HG03060 (cell line): Measurements from ENCODE around the gene PPP1R9A.

ENCODE experiments used
- ATAC-seq: cut with Tn5 transposase; IDR thresholded peaks from one replicate; pipeline ENCODE4 v1.9.1; 2021; ENCODE audit warnings: low read depth, moderate number of reproducible peaks; ENCODE audit not compliant: unreplicated experiment

PPP1R9A gene

DNA sequence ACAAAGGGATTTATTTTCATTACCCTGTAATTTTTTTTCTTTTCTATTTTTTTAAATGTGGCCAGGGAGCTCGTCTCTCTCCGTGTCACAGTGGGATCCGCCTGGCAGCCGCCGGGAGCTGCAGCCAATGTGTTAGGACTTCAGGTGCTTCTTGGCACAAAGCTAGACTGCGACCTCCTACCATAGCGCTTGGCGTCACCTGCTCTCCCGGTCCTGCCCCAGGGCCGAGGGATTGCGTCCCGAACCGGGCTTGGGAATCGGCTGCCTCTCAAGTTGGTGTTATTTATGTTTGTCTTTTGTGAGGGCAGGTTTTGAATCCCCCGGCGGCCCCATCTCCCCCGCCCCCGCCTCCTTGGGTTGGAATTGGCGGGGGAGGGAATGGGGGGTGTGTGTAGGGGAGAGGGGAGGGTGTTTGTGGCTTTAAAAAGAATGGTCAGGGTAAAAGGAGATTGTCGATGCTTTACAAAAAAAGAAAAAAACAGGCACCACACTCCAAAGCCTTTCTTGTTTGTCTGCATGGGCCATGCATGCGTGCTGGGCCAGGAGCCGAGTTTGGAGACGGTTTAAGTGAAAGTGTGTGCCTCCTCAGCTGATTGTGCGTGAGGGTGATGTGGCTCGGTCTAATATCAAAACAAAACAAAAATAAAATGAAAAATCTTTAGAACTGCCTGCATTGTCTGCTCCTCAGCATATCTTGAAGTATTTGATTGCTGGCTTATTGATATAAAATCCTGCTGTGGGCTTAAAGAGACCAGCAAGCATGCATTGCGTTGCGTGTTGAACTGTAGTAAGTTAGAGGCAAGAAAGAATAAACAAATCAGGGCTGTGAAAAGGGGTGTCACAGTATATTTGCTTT is 1.2 kb downstream of the PPP1R9A start:
- ATAC-seq: no peak

DNA sequence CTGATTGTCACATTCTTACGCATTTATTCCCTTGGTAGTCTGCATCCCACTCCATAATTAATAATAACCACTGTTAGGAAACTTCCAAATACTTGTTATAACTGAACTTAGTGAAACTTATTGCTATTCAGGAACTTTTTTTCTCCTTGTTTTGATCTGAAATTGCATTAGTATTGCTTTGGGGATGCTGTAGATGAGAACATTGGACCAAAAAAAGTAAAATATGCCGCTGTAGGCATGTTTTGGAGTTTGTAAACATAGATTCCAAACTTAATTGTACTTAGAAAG is 1.7 kb downstream of the PPP1R9A start:
- no peak for ATAC-seq

GRCh38 chr7:94912085-94912484 is 4.7 kb downstream of the PPP1R9A start:
- no peak for ATAC-seq

GRCh38 chr7:94913391-94913790 is 6.0 kb downstream of the PPP1R9A start:
- no peak for ATAC-seq

- ATAC-seq: no peak
These were observed 14.5 kb downstream of the PPP1R9A start for GRCh38 chr7:94921911-94922310.

- no peak for ATAC-seq
These were observed 15.1 kb downstream of the PPP1R9A start for GRCh38 chr7:94922457-94922856.

GRCh38 chr7:94923412-94923811 is 16.0 kb downstream of the PPP1R9A start:
- ATAC-seq: no peak

GRCh38 chr7:94928168-94928707 is 20.8 kb downstream of the PPP1R9A start:
- ATAC-seq: no peak

DNA sequence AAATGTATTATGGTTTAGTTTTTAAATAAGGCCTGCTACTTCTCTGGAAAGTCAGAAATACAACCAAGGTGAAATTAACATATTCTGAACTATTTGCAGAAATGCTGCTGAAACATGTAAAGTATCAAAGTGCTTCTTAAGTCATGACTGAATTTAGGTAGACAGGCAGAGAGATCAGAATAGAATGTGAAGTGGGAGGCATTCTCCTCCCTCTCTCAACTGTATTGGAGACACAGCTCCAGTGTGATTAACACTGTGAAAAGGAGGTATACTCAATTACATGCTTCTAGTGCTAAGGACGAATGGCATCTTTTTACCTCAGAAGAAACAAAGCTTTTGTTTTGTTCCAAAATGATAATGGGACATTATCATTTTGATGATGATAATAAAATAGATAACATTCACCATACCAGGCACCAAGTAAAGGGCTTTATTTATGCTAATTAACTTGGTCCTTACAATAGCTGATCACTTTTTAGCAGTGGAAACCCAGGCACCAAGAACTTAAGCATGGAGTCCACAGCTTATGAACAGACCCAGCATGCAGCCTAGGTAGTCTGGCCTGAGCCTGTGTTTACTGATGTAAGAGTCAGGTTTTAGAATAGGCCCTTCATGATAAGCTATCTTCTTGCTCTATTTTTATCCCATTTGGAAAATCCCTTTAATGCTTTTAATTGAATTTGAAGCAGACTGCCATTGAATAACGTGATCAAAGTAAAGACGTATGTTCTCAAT is 26.0 kb downstream of the PPP1R9A start:
- no peak for ATAC-seq

DNA sequence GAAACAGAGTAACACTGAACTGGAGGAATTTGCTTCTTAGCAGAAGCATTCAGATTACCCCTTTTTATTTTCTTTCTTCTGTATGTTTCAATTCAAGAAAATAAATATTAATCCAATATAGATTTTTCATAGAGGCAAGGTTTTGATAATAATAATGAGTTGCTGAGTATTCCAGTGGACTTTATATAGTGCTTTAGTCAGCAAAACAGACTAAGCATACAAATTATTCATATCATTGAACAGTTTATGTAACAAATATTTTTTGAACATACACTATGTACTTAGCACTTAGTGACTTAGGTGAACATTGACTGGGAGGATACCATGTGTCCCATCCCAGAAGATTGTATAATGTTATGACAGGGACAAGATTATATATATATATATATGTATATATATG is 32.0 kb downstream of the PPP1R9A start:
- no peak for ATAC-seq

GRCh38 chr7:94940241-94940640 is 32.8 kb downstream of the PPP1R9A start:
- no peak for ATAC-seq

DNA sequence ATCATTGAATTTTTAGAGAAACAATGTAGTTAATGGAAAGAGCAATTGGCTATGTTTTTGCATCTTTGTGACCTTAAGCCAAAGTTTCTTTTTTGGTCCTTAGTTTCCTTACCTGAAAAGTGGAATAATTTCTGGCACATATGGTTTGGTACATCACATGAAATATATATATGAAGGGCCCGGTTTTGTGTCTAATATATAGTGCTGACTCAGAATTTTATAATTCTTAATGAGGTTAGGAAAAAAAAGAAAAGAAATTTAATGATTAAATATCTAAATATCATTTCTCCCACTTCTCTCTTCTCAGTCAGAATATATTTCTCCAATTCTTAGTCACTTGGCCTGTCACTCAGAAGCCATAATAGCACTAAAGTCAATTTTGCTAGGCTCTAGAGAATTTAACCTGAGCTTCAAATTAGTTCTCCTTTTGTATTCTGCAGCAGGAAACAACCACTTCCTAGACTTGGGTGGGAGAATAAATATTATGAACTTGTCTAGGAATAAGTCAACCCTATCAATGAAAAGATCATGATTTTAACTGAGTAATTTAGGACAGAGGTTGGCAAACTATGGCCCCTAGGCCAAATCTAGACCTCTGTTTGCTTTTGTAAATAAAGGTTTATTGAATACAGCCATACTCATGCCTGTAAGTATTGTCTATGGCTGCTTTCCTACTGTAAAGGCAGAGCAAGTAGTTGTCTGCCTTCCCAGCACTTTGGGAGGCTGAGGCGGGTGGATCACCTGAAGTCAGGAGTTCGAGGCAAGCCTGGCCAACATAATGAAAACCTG is 34.6 kb downstream of the PPP1R9A start:
- no peak for ATAC-seq

DNA sequence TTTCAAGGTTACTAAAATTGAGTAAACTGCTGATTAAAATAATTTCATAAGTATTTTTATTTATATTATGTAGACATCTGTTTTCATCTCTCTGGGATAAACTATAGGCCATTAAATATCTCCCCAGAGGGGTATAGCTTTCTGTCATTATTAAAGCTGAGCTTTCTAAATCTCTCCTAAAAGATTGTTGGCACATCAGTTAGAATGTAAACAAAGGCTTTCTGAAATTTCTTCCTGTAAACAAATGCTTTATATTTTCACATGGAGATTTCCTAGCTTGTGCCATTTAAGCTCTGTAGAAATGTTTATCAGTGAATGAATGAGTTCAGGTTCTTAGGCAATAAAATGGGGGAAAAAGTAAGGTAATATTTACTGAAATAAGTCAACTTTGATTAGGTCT is 35.7 kb downstream of the PPP1R9A start:
- no peak for ATAC-seq

- ATAC-seq: no peak
These were observed 42.1 kb downstream of the PPP1R9A start for GRCh38 chr7:94949532-94949931.

DNA sequence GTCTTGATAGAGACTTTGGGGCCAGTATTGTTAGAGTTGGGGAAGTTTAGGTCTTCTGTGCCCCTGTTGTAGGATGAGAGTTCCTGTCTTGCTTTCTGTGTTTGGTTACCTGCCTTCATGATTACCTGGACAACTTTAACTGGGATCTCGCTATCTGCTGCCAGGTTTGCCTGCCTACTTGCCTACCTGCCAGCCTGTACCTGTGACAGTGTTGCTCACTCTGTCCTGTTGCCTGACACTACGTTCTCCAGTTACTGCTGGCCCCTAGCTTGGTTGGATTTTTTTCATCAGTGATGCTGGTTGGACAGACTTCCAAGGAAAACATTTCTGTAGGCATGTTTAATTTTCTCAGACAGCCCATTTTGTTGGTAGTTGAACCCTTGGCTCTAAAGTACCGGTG is 48.4 kb downstream of the PPP1R9A start:
- ATAC-seq: no peak

GRCh38 chr7:94957061-94957460 is 49.7 kb downstream of the PPP1R9A start:
- ATAC-seq: no peak

DNA sequence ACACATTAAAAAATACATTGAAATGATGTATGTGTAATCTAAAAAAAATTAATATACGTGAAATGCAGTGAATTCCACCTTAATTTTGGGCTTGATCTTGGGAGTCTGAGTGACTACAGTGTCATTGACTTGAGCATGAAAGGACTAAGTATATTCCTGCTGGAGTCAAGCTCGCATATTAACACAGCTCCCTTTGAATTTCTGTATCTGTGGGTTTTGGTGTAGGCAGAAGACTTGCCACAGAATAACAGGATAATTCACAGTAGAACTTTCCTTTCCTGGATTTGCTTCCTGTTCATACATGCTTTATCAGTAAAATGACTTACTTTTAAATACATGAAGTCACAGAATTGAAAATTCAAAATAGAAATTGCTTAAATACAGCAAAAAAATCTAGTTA is 55.3 kb downstream of the PPP1R9A start:
- ATAC-seq: no peak

GRCh38 chr7:94969434-94970084 is 62.2 kb downstream of the PPP1R9A start:
- no peak for ATAC-seq

DNA sequence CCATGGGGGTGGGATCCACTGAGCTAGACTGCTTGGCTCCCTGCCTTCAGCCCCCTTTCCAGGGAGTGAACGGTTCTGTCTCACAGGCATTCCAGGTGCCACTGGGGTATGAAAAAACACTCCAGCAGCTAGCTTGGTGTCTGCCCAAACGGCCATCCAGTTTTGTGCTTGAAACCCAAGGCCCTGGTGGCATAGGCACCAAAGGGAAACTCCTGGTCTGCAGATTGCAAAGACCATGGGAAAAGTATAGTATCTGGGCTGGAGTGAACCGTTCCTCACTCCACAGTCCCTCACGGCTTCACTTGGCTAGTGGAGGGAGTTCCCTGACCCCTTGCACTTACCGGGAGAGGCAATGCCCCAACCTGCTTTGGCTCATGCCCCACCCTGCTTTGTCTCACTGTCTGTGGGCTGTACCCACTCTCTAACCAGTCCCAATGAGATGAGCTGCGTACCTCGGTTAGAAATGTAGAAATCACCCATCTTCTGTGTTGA is 62.7 kb downstream of the PPP1R9A start:
- ATAC-seq: no peak

- no peak for ATAC-seq
These were observed 63.9 kb downstream of the PPP1R9A start for GRCh38 chr7:94971051-94971867.
